Left kidney (tissue), 2 donors: Measurements from ENCODE around the gene GALNS. TPM values are rescaled to one million over a fixed set of nuclear protein-coding genes. Genes with fewer than 3 reads are reported as not detected.
"Not testable (repeated sequence)": the region's sequence is repeated elsewhere in the genome, so short reads cannot be mapped to it uniquely, and the experiment has no call there.

Experiments
- DNase-seq: peaks from one replicate; pipeline ENCODE4 v3.0.0-alpha.2; 2013
- polyA plus RNA-seq: library from polyadenylated mRNA; unstranded; fragments of 120-200 nt; gene quantifications from one replicate; pipeline ENCODE4 v1.2.1, GENCODE V29; 2013; ENCODE audit not compliant: insufficient read length

GALNS gene
- polyA plus RNA-seq, 1 donor: 22.2 TPM

- DNase-seq: no peak
These were observed 72.5 kb downstream of the GALNS start for GRCh38 chr16:88784074-88784855.

- no peak for DNase-seq
These were observed 73.2 kb downstream of the GALNS start for GRCh38 chr16:88783391-88784073.

- DNase-seq: no peak
These were observed 74.0 kb downstream of the GALNS start for GRCh38 chr16:88782454-88783390.

- no peak for DNase-seq
These were observed 75.3 kb downstream of the GALNS start for GRCh38 chr16:88781140-88782077.

GRCh38 chr16:88780142-88781062 is 76.3 kb downstream of the GALNS start:
- DNase-seq: no peak

- DNase-seq: no peak
These were observed 77.2 kb downstream of the GALNS start for GRCh38 chr16:88779406-88780141.

- DNase-seq: no peak
These were observed 78.1 kb downstream of the GALNS start for GRCh38 chr16:88778541-88779065.

- no peak for DNase-seq
These were observed 78.5 kb downstream of the GALNS start for GRCh38 chr16:88778271-88778525.

- DNase-seq: no peak
These were observed 79.1 kb downstream of the GALNS start for GRCh38 chr16:88777471-88778270.

GRCh38 chr16:88775825-88776224 is 80.9 kb downstream of the GALNS start:
- DNase-seq: no peak

GRCh38 chr16:88774544-88775393 is 82.0 kb downstream of the GALNS start:
- no peak for DNase-seq

- DNase-seq: no peak
These were observed 82.9 kb downstream of the GALNS start for GRCh38 chr16:88773812-88774291.

- no peak for DNase-seq
These were observed 83.6 kb downstream of the GALNS start for GRCh38 chr16:88772871-88773811.

GRCh38 chr16:88771781-88772180 is 85.0 kb downstream of the GALNS start:
- DNase-seq: not testable (repeated sequence)

- no peak for DNase-seq
These were observed 85.4 kb downstream of the GALNS start for GRCh38 chr16:88771294-88771772.
